Pancreas (tissue), 10 donors: Measurements from ENCODE around the gene RPL13. TPM values are rescaled to one million over a fixed set of nuclear protein-coding genes. Genes with fewer than 3 reads are reported as not detected.

ENCODE experiments used
- ATAC-seq, 4 donors: fragments of 200-7000 bp; cut with Tn5 transposase; one replicate each; pipeline versions ENCODE4 v1.8.0 to v1.9.1; 2020; ENCODE audit warnings: mild to moderate bottlenecking in 4 of 4, moderate library complexity in 4 of 4
- DNase-seq, 6 donors: peaks; one replicate each; pipeline ENCODE4 v3.0.0-alpha.2; 2020
- FAIRE-seq: peaks from 2 replicates; lab custom pipeline; 2012; peaks lifted over from hg19 to GRCh38; lab: Jason Lieb, UNC
- H3K27ac ChIP-seq, 4 donors: fragments of 200-600 bp; sonication (generic); 1 replicate in 3 of 4; 2 replicates in 1 of 4; pipeline versions ENCODE4 v1.5.0 to v1.8.0; 2020
- H3K27me3 ChIP-seq, 4 donors: fragments of 200-600 bp; one replicate each; pipeline ENCODE4 v1.8.0; 2021
- H3K36me3 ChIP-seq, 3 donors: fragments of 200-600 bp; sonication (generic) in 1 of 3; one replicate each; pipeline versions ENCODE4 v1.5.0 to v1.8.0; 2020 to 2021
- H3K4me1 ChIP-seq, 3 donors: fragments of 200-600 bp; one replicate each; pipeline ENCODE4 v1.8.0; 2021
- H3K4me3 ChIP-seq, 4 donors: fragments of 200-600 bp; sonication (generic) in 2 of 4; one replicate each; pipeline versions ENCODE4 v1.5.0 to v1.8.0; 2020 to 2021
- H3K9me3 ChIP-seq, 4 donors: fragments of 200-600 bp; one replicate each; pipeline ENCODE4 v1.8.0; 2021
- WGBS, 2 donors: extraction: QIAGEN DNeasy Blood & Tissue Kit; methylation state at CpG; one replicate each; pipeline ENCODE4 v1.1.7; 2013; 5-methylcytosine and 5-hydroxymethylcytosine counted together
- intact Hi-C, 3 donors: fragments of 100-400 bp; cut with DNase I; formaldehyde crosslinking; loops; one replicate each; pipeline versions ENCODE4 v1.11.1 to v1.14.2; 2022
- polyA plus RNA-seq, 2 donors: library from polyadenylated mRNA; stranded (reverse); fragments of 200-250 nt; gene quantifications; one replicate each; pipeline ENCODE4 v1.2.3, GENCODE V29; 2013
- total RNA-seq, 6 donors: library from RNA; stranded (reverse); fragmentation: NEBNext Ultra II Directional in 4 of 6; extraction: Animal tissue kit (Norgen Biotek cat#: 25700) in 4 of 6; gene quantifications; one replicate each; pipeline versions ENCODE4 v1.2.1 to v1.2.4, GENCODE V29; 2021 to 2023
- TF ChIP-seq, protein P1 (sequence below), 4 donors: fragments of 200-600 bp; sonication (generic) in 3 of 4; IDR thresholded peaks; one replicate each; pipeline versions ENCODE4 v1.5.0 to v1.8.0; 2021; ENCODE audit warnings: antibody characterized with exemption in 4 of 4
- donor health status: healthy with polysubstance abuse.
- donor health status: DM: no; HTN: no; CAD: no; lungs with moderate emphysema.
- donor health status: DM: no; HTN: no; CAD: no.
- donor health status: control.
- donor health status: control.
- donor health status: Bipolar disorder and iron deficiency.
- donor health status: DM: yes; HTN: yes; CAD: no.
- donor health status: DM: no; HTN: no; CAD: no.
- donor health status: DM: no; HTN: no; CAD: no.
- donor health status: DM: yes; HTN: yes; CAD: no.

RPL13 gene
- total and polyA plus RNA-seq, 8 donors, result 1,297 to 6,500 (median 2,093) TPM

DNA sequence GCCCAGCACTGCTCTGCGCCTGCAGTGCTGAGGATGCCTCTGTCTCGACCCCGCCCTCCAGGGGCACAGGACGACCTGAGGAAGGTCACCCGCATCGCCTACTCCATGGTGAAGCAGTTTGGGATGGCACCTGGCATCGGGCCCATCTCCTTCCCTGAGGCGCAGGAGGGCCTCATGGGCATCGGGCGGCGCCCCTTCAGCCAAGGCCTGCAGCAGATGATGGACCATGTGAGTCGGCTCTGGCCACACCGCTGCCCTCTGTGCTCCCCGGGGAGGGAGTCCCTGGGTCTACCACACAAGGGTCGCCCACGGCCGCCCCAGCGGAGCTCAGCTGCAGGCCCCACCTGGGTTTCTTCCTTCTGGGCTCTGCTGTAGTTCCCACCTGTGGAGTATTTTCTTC, 6.7 kb upstream of the RPL13 start:
- Histone ChIP-seq H3K27ac (no peak overlapping the region), H3K36me3 (peaks cover 0 to 23% (median 0%) of the 10 kb centered on the region in 3 donors), H3K9me3 (no peaks in the 10 kb centered on the region), H3K4me1 (no peaks in the 10 kb centered on the region), H3K27me3 (no peaks in the 10 kb centered on the region), H3K4me3 (no peak overlapping the region)
- no peak for FAIRE-seq
- DNase-seq, result no peak
- TF ChIP-seq, protein P1, sequence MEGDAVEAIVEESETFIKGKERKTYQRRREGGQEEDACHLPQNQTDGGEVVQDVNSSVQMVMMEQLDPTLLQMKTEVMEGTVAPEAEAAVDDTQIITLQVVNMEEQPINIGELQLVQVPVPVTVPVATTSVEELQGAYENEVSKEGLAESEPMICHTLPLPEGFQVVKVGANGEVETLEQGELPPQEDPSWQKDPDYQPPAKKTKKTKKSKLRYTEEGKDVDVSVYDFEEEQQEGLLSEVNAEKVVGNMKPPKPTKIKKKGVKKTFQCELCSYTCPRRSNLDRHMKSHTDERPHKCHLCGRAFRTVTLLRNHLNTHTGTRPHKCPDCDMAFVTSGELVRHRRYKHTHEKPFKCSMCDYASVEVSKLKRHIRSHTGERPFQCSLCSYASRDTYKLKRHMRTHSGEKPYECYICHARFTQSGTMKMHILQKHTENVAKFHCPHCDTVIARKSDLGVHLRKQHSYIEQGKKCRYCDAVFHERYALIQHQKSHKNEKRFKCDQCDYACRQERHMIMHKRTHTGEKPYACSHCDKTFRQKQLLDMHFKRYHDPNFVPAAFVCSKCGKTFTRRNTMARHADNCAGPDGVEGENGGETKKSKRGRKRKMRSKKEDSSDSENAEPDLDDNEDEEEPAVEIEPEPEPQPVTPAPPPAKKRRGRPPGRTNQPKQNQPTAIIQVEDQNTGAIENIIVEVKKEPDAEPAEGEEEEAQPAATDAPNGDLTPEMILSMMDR (IDR thresholded peaks at IDR 0.05), result no peak
- intact Hi-C loops, result loop anchor here in 1 of 3 donors (10.0 kb wide), 1 partner anchor 229 kb away; no protein-coding TSS in a partner anchor
- WGBS, 2 donors, result 90 to 94% methylated on average over 17 to 18 of the region's 18 CpGs
- no peak for ATAC-seq

DNA sequence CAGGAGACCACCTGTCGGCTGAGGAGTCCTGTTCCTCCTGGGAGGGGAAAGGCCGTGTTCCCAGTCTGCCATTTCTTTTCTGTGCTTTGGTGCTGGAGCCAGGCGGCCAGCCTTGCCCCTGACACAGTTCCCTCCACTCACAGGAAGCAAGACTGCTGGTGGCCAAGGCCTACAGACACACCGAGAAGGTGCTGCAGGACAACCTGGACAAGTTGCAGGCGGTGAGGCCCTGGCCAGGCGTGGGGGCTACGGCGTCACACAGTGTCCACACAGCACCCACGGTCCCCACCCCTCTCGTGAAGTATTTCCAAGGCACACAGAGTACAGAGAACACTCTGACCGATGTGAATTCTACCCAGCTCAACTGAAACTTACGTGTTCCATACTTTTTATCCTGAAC, 6.1 kb upstream of the RPL13 start:
- Histone ChIP-seq H3K4me1 (peaks cover 0 to under 1% (median under 1%) of the 10 kb centered on the region in 3 donors), H3K27ac (no peak overlapping the region), H3K4me3 (no peak overlapping the region), H3K36me3 (peaks cover 0 to 17% (median 0%) of the 10 kb centered on the region in 3 donors), H3K9me3 (no peaks in the 10 kb centered on the region), H3K27me3 (no peaks in the 10 kb centered on the region)
- intact Hi-C loops, result loop anchor here in 1 of 3 donors (10.0 kb wide), 1 partner anchor 230 kb away; no protein-coding TSS in a partner anchor
- FAIRE-seq, result no peak
- 91 to 92% methylated on average over 12 of the region's 12 CpGs for WGBS, 2 donors
- TF ChIP-seq, protein P1 (IDR thresholded peaks at IDR 0.05), result no peak
- DNase-seq, result no peak
- ATAC-seq, result no peak

DNA sequence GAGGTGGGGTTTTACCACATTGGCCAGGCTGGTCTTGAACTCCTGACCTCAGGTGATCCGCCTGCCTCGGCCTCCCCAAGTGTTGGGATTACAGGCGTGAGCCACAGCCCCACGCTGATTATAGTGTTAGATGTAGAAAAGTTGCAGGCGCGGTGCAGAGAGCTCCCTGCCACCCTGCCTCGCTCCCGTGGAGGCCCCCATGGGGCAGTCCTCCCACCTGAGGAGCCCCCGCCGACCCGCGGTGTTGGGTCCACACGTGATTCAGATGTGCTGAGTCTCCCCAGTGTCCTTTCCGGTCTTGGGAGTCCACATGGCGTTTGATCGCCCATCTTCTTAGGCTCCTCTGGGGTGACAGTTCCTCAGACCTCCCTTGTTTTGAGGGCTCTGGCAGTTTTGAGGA, 5.2 kb upstream of the RPL13 start:
- TF ChIP-seq, protein P1 (IDR thresholded peaks at IDR 0.05), result no peak
- WGBS, 2 donors, result 93 to 95% methylated on average over 16 of the region's 16 CpGs
- Histone ChIP-seq H3K4me1 (peaks cover 0 to 7% (median 4%) of the 10 kb centered on the region in 3 donors), H3K9me3 (no peaks in the 10 kb centered on the region), H3K27me3 (no peaks in the 10 kb centered on the region), H3K4me3 (no peak overlapping the region), H3K27ac (no peak overlapping the region), H3K36me3 (peaks cover 0 to 11% (median 0%) of the 10 kb centered on the region in 3 donors)
- DNase-seq (no peak), FAIRE-seq (no peak), ATAC-seq (no peak)
- intact Hi-C loops, result loop anchor here in 1 of 3 donors (10.0 kb wide), 1 partner anchor 230 kb away; no protein-coding TSS in a partner anchor

DNA sequence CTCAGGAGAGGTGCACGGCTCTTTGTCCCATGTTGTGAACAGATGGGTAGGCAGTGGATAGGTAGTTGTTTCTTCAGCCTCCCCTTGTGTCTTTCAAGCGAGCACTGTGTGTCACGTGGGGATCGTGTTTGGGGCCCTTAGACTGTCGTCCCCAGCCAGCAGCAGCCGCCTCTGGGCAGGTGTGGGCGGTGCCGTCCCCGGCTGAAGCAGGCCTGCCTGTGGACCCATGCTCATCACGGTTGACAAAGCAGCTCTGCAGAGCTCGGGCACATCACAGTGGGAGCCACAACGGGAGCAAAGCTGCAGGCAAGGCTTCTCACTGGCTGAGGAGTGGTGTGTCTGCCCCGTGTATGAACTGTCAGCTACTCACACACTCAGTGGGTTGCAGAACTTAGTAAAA, 4.7 kb upstream of the RPL13 start:
- DNase-seq, result no peak
- Histone ChIP-seq H3K27ac (no peak overlapping the region), H3K4me3 (no peak overlapping the region), H3K36me3 (peaks cover 0 to 11% (median 0%) of the 10 kb centered on the region in 3 donors), H3K9me3 (no peaks in the 10 kb centered on the region), H3K27me3 (no peaks in the 10 kb centered on the region), H3K4me1 (peaks cover 0 to 7% (median 4%) of the 10 kb centered on the region in 3 donors)
- intact Hi-C loops, result loop anchor here in 1 of 3 donors (10.0 kb wide), 1 partner anchor 231 kb away; no protein-coding TSS in a partner anchor
- 86 to 90% methylated on average over 13 of the region's 13 CpGs for WGBS, 2 donors
- TF ChIP-seq, protein P1 (IDR thresholded peaks at IDR 0.05), result no peak
- no peak for FAIRE-seq
- no peak for ATAC-seq
